ENCODE results near the gene NHEJ1.

The NHEJ1 gene

DNA sequence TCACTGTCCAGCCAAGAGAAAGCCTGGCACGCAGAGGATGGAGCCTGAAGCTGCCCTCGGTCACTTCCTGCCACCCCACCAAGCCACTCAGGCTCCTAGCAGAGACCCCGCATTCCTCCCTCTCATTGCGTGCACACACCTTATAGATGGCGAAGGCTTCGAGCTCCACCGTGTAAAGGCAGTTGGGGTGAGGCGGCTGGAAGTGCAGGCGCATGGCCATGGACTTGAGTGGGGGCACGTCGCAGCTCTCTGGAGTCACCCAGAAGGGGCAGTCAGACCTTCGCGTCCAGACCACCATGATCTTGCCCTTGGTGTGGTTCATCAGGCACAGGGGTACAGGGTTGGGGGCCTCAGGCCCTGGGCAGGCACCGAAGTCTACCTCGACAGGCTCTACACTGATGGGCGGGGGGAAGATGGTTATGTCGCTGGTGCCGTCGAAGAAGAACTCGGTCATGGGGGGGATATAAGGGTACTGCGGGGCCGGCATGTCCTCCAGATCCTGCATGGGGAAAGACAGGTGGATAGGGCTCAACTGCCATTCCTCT is 133.0 kb downstream of the NHEJ1 start:
- no peak for DNase-seq (ENCODE audit: low read depth)

DNA sequence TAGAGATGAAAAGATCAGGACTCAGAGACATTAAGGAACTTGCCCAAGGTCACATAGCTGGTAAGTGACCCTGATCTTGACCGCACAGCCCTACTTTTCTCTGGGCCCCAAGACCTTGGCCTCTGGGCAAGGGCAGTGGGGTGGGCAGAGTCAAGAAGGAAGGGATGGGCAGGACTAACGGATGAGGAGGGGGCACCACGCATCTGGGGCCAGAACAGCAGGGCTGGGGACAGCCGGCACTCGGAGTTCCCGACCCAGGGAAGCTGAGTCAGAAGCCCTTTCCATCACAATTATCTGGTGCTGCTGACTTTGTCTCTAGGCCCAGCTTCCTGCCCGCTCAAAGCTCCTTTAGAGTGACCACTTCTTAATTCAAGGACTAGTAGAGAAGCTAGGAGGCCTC is 133.7 kb downstream of the NHEJ1 start:
- no peak for DNase-seq (ENCODE audit: low read depth)

DNA sequence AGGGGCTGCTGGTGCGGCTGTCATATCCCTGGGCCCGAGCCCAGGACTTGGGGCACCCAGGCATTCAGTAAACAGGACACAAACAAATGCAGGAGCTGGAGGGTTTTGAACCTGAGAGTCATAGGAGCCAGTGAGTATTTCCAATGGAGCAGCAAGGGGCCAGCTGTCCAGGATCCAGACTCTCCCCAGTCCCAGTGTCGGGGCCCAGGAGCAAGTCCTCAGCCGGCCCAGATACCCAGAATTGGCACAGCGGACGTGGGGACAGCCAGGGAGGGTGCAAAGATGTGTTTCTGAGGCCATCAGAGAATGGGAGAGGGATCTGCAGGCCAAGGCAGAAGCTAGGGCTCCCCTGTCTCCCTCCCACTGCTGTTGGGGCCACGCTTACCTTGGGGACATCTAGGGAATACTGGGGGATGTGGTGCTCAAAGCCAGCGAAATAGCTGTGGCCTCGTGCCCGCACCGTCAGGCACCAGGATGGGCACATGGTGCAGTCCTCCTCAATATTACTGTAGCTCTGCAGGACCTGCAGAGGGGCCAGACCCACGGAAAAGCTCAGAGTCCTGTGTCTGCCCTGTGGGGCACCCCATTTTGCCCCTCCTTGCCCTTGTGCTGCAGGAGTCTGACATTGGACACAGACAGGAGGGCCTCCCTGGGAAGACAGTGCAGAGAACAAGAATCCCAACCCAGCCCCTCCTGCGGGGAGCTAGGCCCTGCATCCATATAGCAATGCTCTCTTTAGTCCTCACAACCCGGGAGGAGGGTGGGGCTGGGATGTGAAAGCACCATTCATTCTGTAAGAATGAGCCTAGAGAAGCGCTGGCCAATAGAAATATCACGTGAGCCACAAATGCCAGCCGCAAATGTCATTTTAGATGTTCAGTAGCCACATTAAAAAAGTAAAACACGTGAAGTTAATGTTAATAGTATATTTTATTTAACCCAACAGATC is 134.7 kb downstream of the NHEJ1 start:
- no peak for DNase-seq (ENCODE audit: low read depth)
